HepG2 (cell line): ENCODE measurements around the gene LILRB3. TPM values are rescaled to one million over a fixed set of nuclear protein-coding genes. Genes with fewer than 3 reads are reported as not detected.
A peak's percentile ranks its signal among the peaks of the same experiment; 100 is the strongest.

ENCODE experiments used
- ELF1 ChIP-seq: sonication (generic); formaldehyde crosslinking; IDR thresholded peaks from 2 replicates; pipeline ENCODE4 v1.4.0; 2020; ENCODE audit warnings: missing genetic modification reagents
- JARID2 ChIP-seq: sonication (generic); formaldehyde crosslinking; IDR thresholded peaks from 2 replicates; pipeline ENCODE4 v1.8.1; 2023; ENCODE audit warnings: missing genetic modification reagents, inconsistent platforms; ENCODE audit not compliant: insufficient replicate concordance
- KLF12 ChIP-seq: sonication (generic); formaldehyde crosslinking; IDR thresholded peaks from 2 replicates; pipeline ENCODE4 v1.4.0; 2020; ENCODE audit warnings: missing genetic modification reagents, borderline replicate concordance
- MBNL3 ChIP-seq: fragments of 250-450 bp; sonication (Bioruptor Pico); conservative IDR thresholded peaks from 2 replicates; pipeline ENCODE4 v1.8.0; 2022; ENCODE audit warnings: mild to moderate bottlenecking, inconsistent platforms
- NCOR1 ChIP-seq: fragments of 200-600 bp; sonication (generic); IDR thresholded peaks from 2 replicates; pipeline ENCODE4 v1.7.0; 2017; ENCODE audit warnings: antibody characterized with exemption, low read length, borderline replicate concordance
- PHF21A ChIP-seq: sonication (generic); formaldehyde crosslinking; IDR thresholded peaks from 2 replicates; pipeline ENCODE4 v1.5.0; 2020; ENCODE audit warnings: mild to moderate bottlenecking, missing genetic modification reagents
- REL ChIP-seq: sonication (generic); formaldehyde crosslinking; conservative IDR thresholded peaks from 2 replicates; pipeline ENCODE4 v1.8.0; 2022; ENCODE audit warnings: mild to moderate bottlenecking, missing genetic modification reagents, moderate library complexity
- RFXANK ChIP-seq: IDR thresholded peaks from 2 replicates; pipeline ENCODE4 v1.6.1; 2016
- SALL1 ChIP-seq: sonication (generic); formaldehyde crosslinking; IDR thresholded peaks from 2 replicates; pipeline ENCODE4 v1.8.0; 2022; ENCODE audit warnings: mild to moderate bottlenecking, missing genetic modification reagents
- ZBED4 ChIP-seq: sonication (generic); formaldehyde crosslinking; IDR thresholded peaks from 2 replicates; pipeline ENCODE4 v1.4.0; 2020; ENCODE audit warnings: missing genetic modification reagents, borderline replicate concordance
- ZBTB3 ChIP-seq: sonication (generic); formaldehyde crosslinking; IDR thresholded peaks from 2 replicates; pipeline ENCODE4 v1.4.0; 2020; ENCODE audit warnings: low read depth, mild to moderate bottlenecking, moderate library complexity, missing genetic modification reagents, borderline replicate concordance
- ZBTB38 ChIP-seq: sonication (generic); formaldehyde crosslinking; IDR thresholded peaks from 2 replicates; pipeline ENCODE4 v1.5.1; 2020; ENCODE audit warnings: mild to moderate bottlenecking, missing genetic modification reagents
- ZNF205 ChIP-seq: IDR thresholded peaks from 2 replicates; pipeline ENCODE4 v1.6.1; 2018; ENCODE audit warnings: missing biosample characterization, missing genetic modification reagents
- ZNF281 ChIP-seq: sonication (generic); formaldehyde crosslinking; IDR thresholded peaks from 2 replicates; pipeline ENCODE4 v1.4.0; 2020; ENCODE audit warnings: missing genetic modification reagents, borderline replicate concordance
- ZNF414 ChIP-seq: sonication (generic); formaldehyde crosslinking; IDR thresholded peaks from 2 replicates; pipeline ENCODE4 v1.5.0; 2020; ENCODE audit warnings: missing genetic modification reagents
- ZNF484 ChIP-seq: sonication (generic); formaldehyde crosslinking; IDR thresholded peaks from 2 replicates; pipeline ENCODE4 v1.5.1; 2020; ENCODE audit warnings: mild to moderate bottlenecking, low read depth, missing genetic modification reagents, borderline replicate concordance
- ZNF503 ChIP-seq: sonication (generic); formaldehyde crosslinking; IDR thresholded peaks from 2 replicates; pipeline ENCODE4 v1.4.0; 2020; ENCODE audit warnings: missing genetic modification reagents
- ZNF598 ChIP-seq: sonication (generic); formaldehyde crosslinking; IDR thresholded peaks from 2 replicates; pipeline ENCODE4 v1.5.1; 2020; ENCODE audit warnings: mild to moderate bottlenecking, missing genetic modification reagents, borderline replicate concordance
- ZNF605 ChIP-seq: sonication (generic); formaldehyde crosslinking; IDR thresholded peaks from 2 replicates; pipeline ENCODE4 v1.8.0; 2022; ENCODE audit warnings: mild to moderate bottlenecking, missing genetic modification reagents
- ZNF780A ChIP-seq: sonication (generic); formaldehyde crosslinking; IDR thresholded peaks from 2 replicates; pipeline ENCODE4 v1.8.0; 2022; ENCODE audit warnings: mild to moderate bottlenecking, missing genetic modification reagents, moderate library complexity
- polyA plus RNA-seq, 8 experiments: library from polyadenylated mRNA; depleted of rRNA in 3 of 8; stranded (reverse) in 7 of 8; unstranded in 1 of 8; fragments of >200 nt; fragmentation: Illumina TruSeq in 4 of 8; extraction: Trizol in 4 of 8; gene quantifications; 2 replicates each; pipeline versions ENCODE4 v1.2.1 to v1.2.3, GENCODE V29; 2011 to 2016; ENCODE audit warnings: low read depth in 4 of 8, missing spikeins in 1 of 8, mixed read lengths in 1 of 8; ENCODE audit not compliant: insufficient read depth in 1 of 8
- total RNA-seq, 5 experiments: library from RNA; depleted of rRNA; stranded (reverse); fragments of >200 nt; fragmentation: Illumina TruSeq; extraction: Trizol; gene quantifications; 2 replicates each; pipeline ENCODE4 v1.2.3, GENCODE V29; 2016; ENCODE audit warnings: low read depth in 1 of 5

LILRB3 gene
- total and polyA plus RNA-seq, 2 of the 13 experiments (the other 11 are each of a cell fraction or from before 2014, with no cell fraction given), result 0.22 TPM; not detected in 1

- TF ChIP-seq ZNF503 (CRISPR knock-in tag) (peak; percentile 8; the same call in 1 of the 2 replicates), ZNF484 (CRISPR knock-in tag) (no peak), ZBED4 (CRISPR knock-in tag) (0 out of 2 replicates have a peak, but pooled peaks have one; percentile 20), ZNF598 (CRISPR knock-in tag) (no peak), ZBTB38 (CRISPR knock-in tag) (peak; percentile 42; the same call in 1 of the 2 replicates), ZNF780A (CRISPR knock-in tag) (no peak), ZNF414 (CRISPR knock-in tag) (no peak; the same call in 1 of the 2 replicates), PHF21A (CRISPR knock-in tag) (peak; percentile 79), ELF1 (CRISPR knock-in tag) (peak; percentile 73; the same call in 1 of the 2 replicates), MBNL3 (CRISPR knock-in tag) (no peak), ZBTB3 (CRISPR knock-in tag) (0 out of 2 replicates have a peak, but pooled peaks have one; percentile 6), JARID2 (CRISPR knock-in tag) (no peak), RFXANK (CRISPR knock-in tag) (no peak), REL (CRISPR knock-in tag) (no peak), NCOR1 (no peak), KLF12 (CRISPR knock-in tag) (no peak), ZNF605 (CRISPR knock-in tag) (0 out of 2 replicates have a peak, but pooled peaks have one; percentile 39), SALL1 (CRISPR knock-in tag) (peak; percentile 78), ZNF281 (no peak), ZNF205 (peak; percentile 97)
Observed at GRCh38 chr19:54189735-54190502, 32.9 kb downstream of the LILRB3 start (continued).
